SKM-1 treated with dmso at 0.1 percent for 144 hours (cell line): ENCODE results near the gene TECPR2.
"Not testable (repeated sequence)": the region's sequence is repeated elsewhere in the genome, so short reads cannot be mapped to it uniquely, and the experiment has no call there.

ENCODE experiments used
- DNase-seq: peaks from one replicate; lab custom pipeline; 2025; ENCODE audit not compliant: unreplicated experiment; lab: John Stamatoyannopoulos, UW

TECPR2 gene

GRCh38 chr14:102548616-102549240, 186.0 kb downstream of the TECPR2 start:
- DNase-seq = no peak

GRCh38 chr14:102550927-102551401, 188.2 kb downstream of the TECPR2 start:
- DNase-seq = not testable (repeated sequence)
